HepG2 (cell line): ENCODE results near the gene SEBOX. TPM values are rescaled to one million over a fixed set of nuclear protein-coding genes. Genes with fewer than 3 reads are reported as not detected.
A peak's percentile ranks its signal among the peaks of the same experiment; 100 is the strongest.

ENCODE experiments used
- GLI4 ChIP-seq: sonication (generic); formaldehyde crosslinking; IDR thresholded peaks from 2 replicates; pipeline ENCODE4 v1.5.1; 2020; ENCODE audit warnings: missing genetic modification reagents, mild to moderate bottlenecking, moderate library complexity, borderline replicate concordance
- HOXD1 ChIP-seq: sonication (generic); formaldehyde crosslinking; IDR thresholded peaks from 2 replicates; pipeline ENCODE4 v1.5.0; 2020; ENCODE audit warnings: missing genetic modification reagents
- IKZF5 ChIP-seq: IDR thresholded peaks from 2 replicates; pipeline ENCODE4 v1.6.1; 2018; ENCODE audit warnings: missing genetic modification reagents, mild to moderate bottlenecking, missing compliant biosample characterization
- JDP2 ChIP-seq: sonication (generic); formaldehyde crosslinking; IDR thresholded peaks from 2 replicates; pipeline ENCODE4 v1.8.1; 2022; ENCODE audit warnings: missing genetic modification reagents, borderline replicate concordance
- MATR3 ChIP-seq: sonication (generic); formaldehyde crosslinking; IDR thresholded peaks from 2 replicates; pipeline ENCODE4 v1.4.0; 2020; ENCODE audit warnings: missing genetic modification reagents
- MIER2 ChIP-seq: IDR thresholded peaks from 2 replicates; pipeline ENCODE4 v1.6.1; 2016; ENCODE audit warnings: missing biosample characterization, missing genetic modification reagents
- RARA ChIP-seq: IDR thresholded peaks from 2 replicates; pipeline ENCODE4 v1.6.1; 2016; ENCODE audit warnings: missing genetic modification reagents, missing compliant biosample characterization
- RNF2 ChIP-seq: fragments of 450-650 bp; conservative IDR thresholded peaks from 2 replicates; pipeline ENCODE4 v1.6.1; 2016; ENCODE audit warnings: low read depth
- SIX1 ChIP-seq: sonication (generic); formaldehyde crosslinking; IDR thresholded peaks from 2 replicates; pipeline ENCODE4 v1.4.0; 2020; ENCODE audit warnings: missing genetic modification reagents, borderline replicate concordance
- SPEN ChIP-seq: sonication (generic); formaldehyde crosslinking; IDR thresholded peaks from 2 replicates; pipeline ENCODE4 v1.5.1; 2020; ENCODE audit warnings: low read depth, mild to moderate bottlenecking, missing genetic modification reagents
- WIZ ChIP-seq: sonication (generic); formaldehyde crosslinking; IDR thresholded peaks from 2 replicates; pipeline ENCODE4 v1.5.1; 2020; ENCODE audit warnings: mild to moderate bottlenecking, missing genetic modification reagents
- ZHX2 ChIP-seq, 2 experiments: sonication (generic) in 1 of 2; formaldehyde crosslinking in 1 of 2; IDR thresholded peaks; 2 replicates each; pipeline versions ENCODE4 v1.6.1 to v1.9.0; 2014 to 2022; ENCODE audit warnings: antibody characterized with exemption in 1 of 2, borderline replicate concordance in 1 of 2, inconsistent platforms in 1 of 2, low read depth in 1 of 2, missing genetic modification reagents in 1 of 2
- ZNF142 ChIP-seq: sonication (generic); formaldehyde crosslinking; IDR thresholded peaks from 2 replicates; pipeline ENCODE4 v1.4.0; 2020; ENCODE audit warnings: missing genetic modification reagents
- ZNF549 ChIP-seq: sonication (generic); formaldehyde crosslinking; IDR thresholded peaks from 2 replicates; pipeline ENCODE4 v1.5.0; 2020; ENCODE audit warnings: missing genetic modification reagents
- ZNF563 ChIP-seq: sonication (generic); formaldehyde crosslinking; IDR thresholded peaks from 2 replicates; pipeline ENCODE4 v1.8.0; 2022; ENCODE audit warnings: mild to moderate bottlenecking, moderate library complexity, missing genetic modification reagents
- ZNF878 ChIP-seq: sonication (generic); formaldehyde crosslinking; IDR thresholded peaks from 2 replicates; pipeline ENCODE4 v1.8.1; 2023; ENCODE audit warnings: mild to moderate bottlenecking, missing genetic modification reagents, moderate library complexity
- polyA plus RNA-seq, 8 experiments: library from polyadenylated mRNA; depleted of rRNA in 3 of 8; stranded (reverse) in 7 of 8; unstranded in 1 of 8; fragments of >200 nt; fragmentation: Illumina TruSeq in 4 of 8; extraction: Trizol in 4 of 8; gene quantifications; 2 replicates each; pipeline versions ENCODE4 v1.2.1 to v1.2.3, GENCODE V29; 2011 to 2016; ENCODE audit warnings: low read depth in 4 of 8, missing spikeins in 1 of 8, mixed read lengths in 1 of 8; ENCODE audit not compliant: insufficient read depth in 1 of 8
- total RNA-seq, 5 experiments: library from RNA; depleted of rRNA; stranded (reverse); fragments of >200 nt; fragmentation: Illumina TruSeq; extraction: Trizol; gene quantifications; 2 replicates each; pipeline ENCODE4 v1.2.3, GENCODE V29; 2016; ENCODE audit warnings: low read depth in 1 of 5

SEBOX gene
- total and polyA plus RNA-seq, 2 of the 13 experiments (the other 11 are each of a cell fraction or from before 2014, with no cell fraction given): not detected

DNA sequence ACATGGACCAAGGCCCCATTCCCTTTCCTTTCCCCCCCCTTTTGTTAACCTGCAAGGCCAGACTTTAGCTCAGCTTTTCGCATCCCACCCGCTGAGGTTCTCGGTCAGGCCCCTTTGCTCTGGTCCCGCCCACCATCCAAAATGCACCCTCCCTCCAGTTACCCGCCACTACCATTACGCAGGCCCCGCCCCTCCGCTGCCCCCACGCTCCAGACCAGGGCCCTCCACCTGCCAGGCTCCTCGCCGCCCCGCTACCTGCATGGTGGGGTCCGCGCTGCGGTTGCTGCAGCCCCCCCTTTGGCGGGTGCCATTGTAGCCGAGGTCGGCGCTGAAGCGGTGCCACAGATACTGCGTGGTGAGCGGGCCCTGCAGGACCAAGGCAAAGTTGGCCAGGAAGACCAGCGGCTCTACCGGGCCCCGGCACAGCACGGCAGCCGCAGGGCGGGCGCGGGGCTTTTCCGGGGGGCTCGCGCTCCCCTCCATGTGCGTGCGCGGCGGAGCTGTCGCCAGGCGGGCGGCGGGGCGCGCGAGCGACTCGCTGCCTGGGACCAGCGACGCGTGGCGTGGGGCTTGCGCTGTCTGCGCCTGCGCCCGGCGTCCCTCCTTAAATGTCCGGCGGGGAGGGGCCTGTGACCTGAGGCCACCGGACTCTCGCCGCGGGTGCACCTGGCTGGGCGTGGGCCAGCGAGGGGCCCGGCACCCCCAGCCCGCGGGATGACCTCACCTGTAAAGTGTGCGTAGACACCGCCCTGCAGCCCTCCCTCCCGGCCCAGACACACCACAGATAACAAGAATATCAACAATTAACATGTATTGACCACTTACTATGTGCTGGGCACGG is 40.9 kb upstream of the SEBOX start, which contains the start of gene SLC46A1 (continued):
- TF ChIP-seq ZNF142 (CRISPR knock-in tag): no peak; the same call in 1 of the 2 replicates
- TF ChIP-seq SIX1: no peak
- TF ChIP-seq ZNF549 (CRISPR knock-in tag): no peak
- TF ChIP-seq SPEN (CRISPR knock-in tag): 0 out of 2 replicates have a peak, but pooled peaks have one; percentile 26
- TF ChIP-seq MIER2 (CRISPR knock-in tag): 0 out of 2 replicates have a peak, but pooled peaks have one; percentile 26
- no peak; the same call in 1 of the 2 replicates for TF ChIP-seq WIZ (CRISPR knock-in tag)
- TF ChIP-seq ZNF563: peak; percentile 80
- no peak for TF ChIP-seq ZNF878
- TF ChIP-seq RARA (CRISPR knock-in tag): no peak
- peak; percentile 71 for TF ChIP-seq IKZF5 (CRISPR knock-in tag)
- no peak for TF ChIP-seq RNF2
- no peak for TF ChIP-seq MATR3
- 0 out of 2 replicates have a peak, but pooled peaks have one; percentile 22 for TF ChIP-seq HOXD1 (CRISPR knock-in tag)
- TF ChIP-seq GLI4 (CRISPR knock-in tag): no peak
- TF ChIP-seq ZHX2 (IDR thresholded peaks at IDR 0.05; ENCODE audit: low read depth): no peak
- no peak for TF ChIP-seq ZHX2 (CRISPR knock-in tag; IDR thresholded peaks at IDR 0.05; ENCODE audit: borderline replicate concordance)
- TF ChIP-seq JDP2 (CRISPR knock-in tag): no peak
